ENCODE data around the gene ZNHIT3.

The ZNHIT3 gene

GRCh38 chr17:36459045-36459444 lies 27.4 kb upstream of the ZNHIT3 start:
- Histone ChIP-seq H3K4me3 (ENCODE audit: low read length, poor library complexity, severe bottlenecking) (no peak overlapping the region), H3K4me2 (ENCODE audit: low read depth, low read length, poor library complexity, severe bottlenecking) (no peak overlapping the region), H3K27me3 (ENCODE audit: insufficient read depth, low read length, poor library complexity, severe bottlenecking) (no peaks in the 10 kb centered on the region), H3K4me1 (ENCODE audit: insufficient read depth, low read length, poor library complexity, severe bottlenecking) (no peaks in the 10 kb centered on the region), H3K9ac (ENCODE audit: low read depth, low read length, poor library complexity, severe bottlenecking) (no peak overlapping the region), H3K79me2 (ENCODE audit: insufficient read depth, low read length) (no peaks in the 10 kb centered on the region), H2AFZ (ENCODE audit: low read length) (no peak overlapping the region), H3K9me2 (replicated peaks; ENCODE audit: low read depth, low read length) (no peaks in the 10 kb centered on the region), H3F3A (ENCODE audit: low read depth) (no peaks in the 10 kb centered on the region), H4K20me1 (ENCODE audit: insufficient read depth, low read length, poor library complexity, severe bottlenecking) (no peaks in the 10 kb centered on the region), H3K9me3 (ENCODE audit: insufficient read depth, low read depth, low read length) (no peaks in the 10 kb centered on the region), H3K36me3 (ENCODE audit: insufficient read depth, low read length) (no peaks in the 10 kb centered on the region)
- TF ChIP-seq EZH2phosphoT487 (IDR thresholded peaks at IDR 0.05; ENCODE audit: borderline replicate concordance) (no peak), CTCF (conservative IDR thresholded peaks at IDR 0.05; ENCODE audit: low read length) (no peak)

- Histone ChIP-seq H3K4me1 (ENCODE audit: insufficient read depth, low read length, poor library complexity, severe bottlenecking) (no peaks in the 10 kb centered on the region), H3F3A (ENCODE audit: low read depth) (no peaks in the 10 kb centered on the region), H2AFZ (ENCODE audit: low read length) (no peak overlapping the region), H3K9ac (ENCODE audit: low read depth, low read length, poor library complexity, severe bottlenecking) (no peak overlapping the region), H4K20me1 (ENCODE audit: insufficient read depth, low read length, poor library complexity, severe bottlenecking) (no peaks in the 10 kb centered on the region), H3K36me3 (ENCODE audit: insufficient read depth, low read length) (no peaks in the 10 kb centered on the region), H3K27me3 (ENCODE audit: insufficient read depth, low read length, poor library complexity, severe bottlenecking) (no peaks in the 10 kb centered on the region), H3K4me2 (ENCODE audit: low read depth, low read length, poor library complexity, severe bottlenecking) (no peak overlapping the region), H3K79me2 (ENCODE audit: insufficient read depth, low read length) (no peaks in the 10 kb centered on the region), H3K9me2 (replicated peaks; ENCODE audit: low read depth, low read length) (no peaks in the 10 kb centered on the region), H3K4me3 (ENCODE audit: low read length, poor library complexity, severe bottlenecking) (no peak overlapping the region), H3K9me3 (ENCODE audit: insufficient read depth, low read depth, low read length) (no peaks in the 10 kb centered on the region)
- TF ChIP-seq CTCF (conservative IDR thresholded peaks at IDR 0.05; ENCODE audit: low read length) = no peak
- no peak for TF ChIP-seq EZH2phosphoT487 (IDR thresholded peaks at IDR 0.05; ENCODE audit: borderline replicate concordance)
Observed at GRCh38 chr17:36459601-36460000, 26.9 kb upstream of the ZNHIT3 start.

GRCh38 chr17:36460265-36460937 lies 26.1 kb upstream of the ZNHIT3 start:
- Histone ChIP-seq H2AFZ (ENCODE audit: low read length) (no peak overlapping the region), H3K4me1 (ENCODE audit: insufficient read depth, low read length, poor library complexity, severe bottlenecking) (no peaks in the 10 kb centered on the region), H3K4me3 (ENCODE audit: low read length, poor library complexity, severe bottlenecking) (no peak overlapping the region), H3K36me3 (ENCODE audit: insufficient read depth, low read length) (no peaks in the 10 kb centered on the region), H3F3A (ENCODE audit: low read depth) (no peaks in the 10 kb centered on the region), H3K9me2 (replicated peaks; ENCODE audit: low read depth, low read length) (no peaks in the 10 kb centered on the region), H3K9ac (ENCODE audit: low read depth, low read length, poor library complexity, severe bottlenecking) (no peak overlapping the region), H4K20me1 (ENCODE audit: insufficient read depth, low read length, poor library complexity, severe bottlenecking) (no peaks in the 10 kb centered on the region), H3K4me2 (ENCODE audit: low read depth, low read length, poor library complexity, severe bottlenecking) (no peak overlapping the region), H3K9me3 (ENCODE audit: insufficient read depth, low read depth, low read length) (no peaks in the 10 kb centered on the region), H3K79me2 (ENCODE audit: insufficient read depth, low read length) (no peaks in the 10 kb centered on the region), H3K27me3 (ENCODE audit: insufficient read depth, low read length, poor library complexity, severe bottlenecking) (no peaks in the 10 kb centered on the region)
- TF ChIP-seq EZH2phosphoT487 (IDR thresholded peaks at IDR 0.05; ENCODE audit: borderline replicate concordance) (no peak), CTCF (conservative IDR thresholded peaks at IDR 0.05; ENCODE audit: low read length) (peak; percentile 30; the same call in 1 of the 2 replicates)
